ENCODE data around the gene TNFRSF6B.

- TF ChIP-seq CTCF (conservative IDR thresholded peaks at IDR 0.05) (no peak), EZH2 (IDR thresholded peaks at IDR 0.05; ENCODE audit: low read depth) (no peak)
These were observed 16.6 kb upstream of the TNFRSF6B start for GRCh38 chr20:63679799-63680305.

All from PC-9 (cell line).